A549 (cell line): ENCODE results near the gene BCAS3.

Source experiments
- EP300 ChIP-seq, 2 experiments: fragments of >200 bp; sonication (Bioruptor Twin); formaldehyde crosslinking; IDR thresholded peaks; 2 replicates in 1 of 2; 3 replicates in 1 of 2; pipeline ENCODE4 v1.6.1; 2016 to 2017
- GATA3 ChIP-seq: IDR thresholded peaks from 2 replicates; pipeline ENCODE4 v1.6.1; 2012; ENCODE audit warnings: borderline replicate concordance
- HDAC2 ChIP-seq: fragments of 200-600 bp; sonication (generic); IDR thresholded peaks from 2 replicates; pipeline ENCODE4 v1.6.1; 2016
- HEYL ChIP-seq: fragments of 250-450 bp; sonication (Bioruptor Pico); IDR thresholded peaks from 2 replicates; pipeline ENCODE4 v1.8.0; 2021; ENCODE audit warnings: mild to moderate bottlenecking, moderate library complexity
- MAFK ChIP-seq: fragments of 450-650 bp; IDR thresholded peaks from 2 replicates; pipeline ENCODE4 v1.6.1; 2014; ENCODE audit not compliant: partially characterized antibody
- MYC ChIP-seq: IDR thresholded peaks from 2 replicates; pipeline ENCODE4 v1.6.1; 2012; ENCODE audit warnings: mild to moderate bottlenecking, inconsistent platforms, low read length, improper control_type of control experiment, borderline replicate concordance
- PHF8 ChIP-seq: fragments of 200-600 bp; sonication (generic); IDR thresholded peaks from 2 replicates; pipeline ENCODE4 v1.6.1; 2016; ENCODE audit warnings: low read depth, mild to moderate bottlenecking, antibody characterized with exemption, moderate library complexity, borderline replicate concordance
- POLR2A ChIP-seq: IDR thresholded peaks from 2 replicates; pipeline ENCODE4 v1.6.1; 2012; ENCODE audit warnings: mild to moderate bottlenecking, low read length
- SMC3 ChIP-seq: fragments of >200 bp; sonication (Bioruptor Twin); formaldehyde crosslinking; IDR thresholded peaks from 3 replicates; pipeline ENCODE4 v1.6.1; 2018; ENCODE audit warnings: inconsistent platforms
- USF2 ChIP-seq: fragments of 450-650 bp; IDR thresholded peaks from 2 replicates; pipeline ENCODE4 v1.6.1; 2014; ENCODE audit warnings: antibody characterized with exemption
- TF ChIP-seq, protein P1 (sequence below): fragments of >200 bp; sonication (Bioruptor Twin); formaldehyde crosslinking; IDR thresholded peaks from 3 replicates; pipeline ENCODE4 v1.5.1; 2016

GRCh38 chr17:60926466-60927183 is 249.0 kb downstream of the BCAS3 start:
- TF ChIP-seq POLR2A = no peak
- TF ChIP-seq SMC3 = no peak
- TF ChIP-seq HEYL (CRISPR knock-in tag) = no peak
- TF ChIP-seq EP300 (IDR thresholded peaks at IDR 0.05) = no peak
- TF ChIP-seq, protein P1, sequence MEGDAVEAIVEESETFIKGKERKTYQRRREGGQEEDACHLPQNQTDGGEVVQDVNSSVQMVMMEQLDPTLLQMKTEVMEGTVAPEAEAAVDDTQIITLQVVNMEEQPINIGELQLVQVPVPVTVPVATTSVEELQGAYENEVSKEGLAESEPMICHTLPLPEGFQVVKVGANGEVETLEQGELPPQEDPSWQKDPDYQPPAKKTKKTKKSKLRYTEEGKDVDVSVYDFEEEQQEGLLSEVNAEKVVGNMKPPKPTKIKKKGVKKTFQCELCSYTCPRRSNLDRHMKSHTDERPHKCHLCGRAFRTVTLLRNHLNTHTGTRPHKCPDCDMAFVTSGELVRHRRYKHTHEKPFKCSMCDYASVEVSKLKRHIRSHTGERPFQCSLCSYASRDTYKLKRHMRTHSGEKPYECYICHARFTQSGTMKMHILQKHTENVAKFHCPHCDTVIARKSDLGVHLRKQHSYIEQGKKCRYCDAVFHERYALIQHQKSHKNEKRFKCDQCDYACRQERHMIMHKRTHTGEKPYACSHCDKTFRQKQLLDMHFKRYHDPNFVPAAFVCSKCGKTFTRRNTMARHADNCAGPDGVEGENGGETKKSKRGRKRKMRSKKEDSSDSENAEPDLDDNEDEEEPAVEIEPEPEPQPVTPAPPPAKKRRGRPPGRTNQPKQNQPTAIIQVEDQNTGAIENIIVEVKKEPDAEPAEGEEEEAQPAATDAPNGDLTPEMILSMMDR = no peak
- TF ChIP-seq HDAC2 = no peak
- TF ChIP-seq MAFK = no peak
- no peak for TF ChIP-seq GATA3
- no peak for TF ChIP-seq USF2
- TF ChIP-seq PHF8 = no peak
- no peak for TF ChIP-seq MYC
